H9 (cell line): ENCODE data around the gene AIPL1. TPM values are rescaled to one million over a fixed set of nuclear protein-coding genes. Genes with fewer than 3 reads are reported as not detected.

Source experiments
- DNase-seq: peaks from one replicate; pipeline ENCODE4 v3.0.0-alpha.2; 2017
- H2AFZ ChIP-seq: one replicate; pipeline ENCODE4 v1.6.1; 2013; ENCODE audit warnings: mild to moderate bottlenecking, low read length, control low read depth, moderate library complexity
- H2AK5ac ChIP-seq: 2 replicates; pipeline ENCODE4 v1.6.1; 2013; ENCODE audit warnings: low read length, control low read depth, mixed read lengths; ENCODE audit not compliant: insufficient read length
- H2BK120ac ChIP-seq: one replicate; pipeline ENCODE4 v1.6.1; 2013; ENCODE audit warnings: low read depth, mild to moderate bottlenecking, low read length, control low read depth, inconsistent platforms; ENCODE audit not compliant: poor library complexity, severe bottlenecking
- H2BK12ac ChIP-seq: 2 replicates; pipeline ENCODE4 v1.6.1; 2013; ENCODE audit warnings: low read length, control low read depth, mixed read lengths, low read depth; ENCODE audit not compliant: insufficient read length
- H2BK15ac ChIP-seq: 2 replicates; pipeline ENCODE4 v1.6.1; 2013; ENCODE audit warnings: low read depth, low read length, control low read depth
- H2BK20ac ChIP-seq: one replicate; pipeline ENCODE4 v1.6.1; 2013; ENCODE audit warnings: low read depth, mild to moderate bottlenecking, low read length, control low read depth, inconsistent platforms; ENCODE audit not compliant: poor library complexity, severe bottlenecking
- H2BK5ac ChIP-seq: 2 replicates; pipeline ENCODE4 v1.6.1; 2013; ENCODE audit warnings: low read length, control low read depth, mixed read lengths; ENCODE audit not compliant: insufficient read length
- H3K14ac ChIP-seq: 2 replicates; pipeline ENCODE4 v1.6.1; 2013; ENCODE audit warnings: low read length, control low read depth; ENCODE audit not compliant: insufficient read depth
- H3K18ac ChIP-seq: 2 replicates; pipeline ENCODE4 v1.6.1; 2013; ENCODE audit warnings: low read depth, mild to moderate bottlenecking, mixed read lengths, low read length, control low read depth; ENCODE audit not compliant: insufficient read length
- H3K23ac ChIP-seq: 2 replicates; pipeline ENCODE4 v1.6.1; 2013; ENCODE audit warnings: low read length, control low read depth, mixed read lengths, low read depth; ENCODE audit not compliant: insufficient read length
- H3K23me2 ChIP-seq: 2 replicates; pipeline ENCODE4 v1.6.1; 2013; ENCODE audit warnings: low read depth, mild to moderate bottlenecking, mixed read lengths, low read length, control low read depth; ENCODE audit not compliant: insufficient read length, poor library complexity, severe bottlenecking
- H3K27ac ChIP-seq: 2 replicates; pipeline ENCODE4 v1.5.1; 2013; ENCODE audit warnings: low read length, control low read depth, mixed read lengths, low read depth; ENCODE audit not compliant: insufficient read length
- H3K27me3 ChIP-seq: 2 replicates; pipeline ENCODE4 v1.6.1; 2013; ENCODE audit warnings: low read length, control low read depth, inconsistent platforms; ENCODE audit not compliant: insufficient read depth
- H3K4ac ChIP-seq: 2 replicates; pipeline ENCODE4 v1.6.1; 2013; ENCODE audit warnings: low read depth, mild to moderate bottlenecking, control low read depth, inconsistent platforms, low read length, moderate library complexity
- H3K4me1 ChIP-seq: 2 replicates; pipeline ENCODE4 v1.6.1; 2013; ENCODE audit warnings: low read length, control low read depth, inconsistent platforms; ENCODE audit not compliant: insufficient read depth
- H3K4me2 ChIP-seq: 2 replicates; pipeline ENCODE4 v1.6.1; 2013; ENCODE audit warnings: low read length, control low read depth, mixed read lengths; ENCODE audit not compliant: insufficient read length, insufficient read depth
- H3K56ac ChIP-seq: 2 replicates; pipeline ENCODE4 v1.6.1; 2013; ENCODE audit warnings: low read depth, mild to moderate bottlenecking, mixed read lengths, low read length, control low read depth; ENCODE audit not compliant: insufficient read length
- H3K79me1 ChIP-seq: 2 replicates; pipeline ENCODE4 v1.6.1; 2013; ENCODE audit warnings: low read depth, mild to moderate bottlenecking, moderate library complexity, low read length, control low read depth, inconsistent platforms; ENCODE audit not compliant: insufficient read depth, poor library complexity, severe bottlenecking
- H3K79me2 ChIP-seq: 2 replicates; pipeline ENCODE4 v1.6.1; 2013; ENCODE audit warnings: low read length, control low read depth, inconsistent platforms; ENCODE audit not compliant: insufficient read depth
- H3K9ac ChIP-seq: 2 replicates; pipeline ENCODE4 v1.6.1; 2013; ENCODE audit warnings: low read length, control low read depth, mixed read lengths; ENCODE audit not compliant: insufficient read length; ENCODE audit errors: extremely low read depth
- H3K9me3 ChIP-seq: one replicate; pipeline ENCODE4 v1.6.1; 2013; ENCODE audit warnings: low read depth, low read length, inconsistent platforms; ENCODE audit not compliant: control insufficient read depth
- H3T11ph ChIP-seq: one replicate; pipeline ENCODE4 v1.6.1; 2013; ENCODE audit warnings: mild to moderate bottlenecking, low read length, control low read depth, inconsistent platforms
- H4K20me1 ChIP-seq: one replicate; pipeline ENCODE4 v1.6.1; 2013; ENCODE audit not compliant: control insufficient read depth, insufficient read length, insufficient read depth
- H4K5ac ChIP-seq: 2 replicates; pipeline ENCODE4 v1.6.1; 2013; ENCODE audit warnings: low read depth, mild to moderate bottlenecking, mixed read lengths, low read length, control low read depth; ENCODE audit not compliant: insufficient read length
- H4K8ac ChIP-seq: replicated peaks from 2 replicates; pipeline ENCODE4 v1.6.1; 2013; ENCODE audit warnings: low read length, control low read depth, mixed read lengths, low read depth; ENCODE audit not compliant: insufficient read length
- H4K91ac ChIP-seq: 2 replicates; pipeline ENCODE4 v1.6.1; 2013; ENCODE audit warnings: low read depth, mild to moderate bottlenecking, moderate library complexity, mixed read lengths, low read length, control low read depth; ENCODE audit not compliant: insufficient read length
- H3K27ac Mint-ChIP-seq, 3 experiments: 2 replicates in 2 of 3; 3 replicates in 1 of 3; pipeline ENCODE4 v1.8.0; 2020 to 2021; ENCODE audit warnings: mixed read lengths in 3 of 3, mild to moderate bottlenecking in 1 of 3, moderate library complexity in 1 of 3
- H3K27me3 Mint-ChIP-seq: 2 replicates; pipeline ENCODE4 v1.8.0; 2021; ENCODE audit warnings: low read depth, mild to moderate bottlenecking, moderate library complexity, mixed read lengths
- H3K36me3 Mint-ChIP-seq, 3 experiments: 2 replicates in 2 of 3; 3 replicates in 1 of 3; pipeline ENCODE4 v1.8.0; 2020 to 2021; ENCODE audit warnings: low read depth in 3 of 3, mixed read lengths in 3 of 3; ENCODE audit not compliant: insufficient read depth in 1 of 3
- H3K4me1 Mint-ChIP-seq, 2 experiments: 2 replicates each; pipeline ENCODE4 v1.8.0; 2020; ENCODE audit warnings: mixed read lengths in 2 of 2
- H3K4me3 Mint-ChIP-seq, 2 experiments: 2 replicates in 1 of 2; 3 replicates in 1 of 2; pipeline ENCODE4 v1.8.0; 2020 to 2021; ENCODE audit warnings: mild to moderate bottlenecking in 2 of 2, mixed read lengths in 2 of 2, moderate library complexity in 1 of 2
- H3K9me3 Mint-ChIP-seq, 2 experiments: 2 replicates in 1 of 2; 3 replicates in 1 of 2; pipeline ENCODE4 v1.8.0; 2020; ENCODE audit warnings: mild to moderate bottlenecking in 2 of 2, mixed read lengths in 2 of 2, moderate library complexity in 1 of 2
- WGBS: extraction: QIAGEN DNeasy Blood & Tissue Kit; methylation state at CpG from one replicate; pipeline ENCODE4 v1.1.7; 2013; ENCODE audit warnings: missing lambda C conversion rate, low lambda C conversion rate, mixed read lengths; ENCODE audit not compliant: insufficient read length; ENCODE audit errors: extremely low coverage; 5-methylcytosine and 5-hydroxymethylcytosine counted together
- total RNA-seq: library from RNA; stranded (reverse); gene quantifications from 2 replicates; pipeline ENCODE4 v1.2.1, GENCODE V29; 2021
- TF ChIP-seq, protein P1 (sequence below): fragments of 200-600 bp; sonication (generic); conservative IDR thresholded peaks from 3 replicates; pipeline ENCODE4 v1.8.0; 2021; ENCODE audit warnings: antibody characterized with exemption, mild to moderate bottlenecking

AIPL1 gene
- total RNA-seq, 1 experiment from 2014 or later = 0.57 TPM

DNA sequence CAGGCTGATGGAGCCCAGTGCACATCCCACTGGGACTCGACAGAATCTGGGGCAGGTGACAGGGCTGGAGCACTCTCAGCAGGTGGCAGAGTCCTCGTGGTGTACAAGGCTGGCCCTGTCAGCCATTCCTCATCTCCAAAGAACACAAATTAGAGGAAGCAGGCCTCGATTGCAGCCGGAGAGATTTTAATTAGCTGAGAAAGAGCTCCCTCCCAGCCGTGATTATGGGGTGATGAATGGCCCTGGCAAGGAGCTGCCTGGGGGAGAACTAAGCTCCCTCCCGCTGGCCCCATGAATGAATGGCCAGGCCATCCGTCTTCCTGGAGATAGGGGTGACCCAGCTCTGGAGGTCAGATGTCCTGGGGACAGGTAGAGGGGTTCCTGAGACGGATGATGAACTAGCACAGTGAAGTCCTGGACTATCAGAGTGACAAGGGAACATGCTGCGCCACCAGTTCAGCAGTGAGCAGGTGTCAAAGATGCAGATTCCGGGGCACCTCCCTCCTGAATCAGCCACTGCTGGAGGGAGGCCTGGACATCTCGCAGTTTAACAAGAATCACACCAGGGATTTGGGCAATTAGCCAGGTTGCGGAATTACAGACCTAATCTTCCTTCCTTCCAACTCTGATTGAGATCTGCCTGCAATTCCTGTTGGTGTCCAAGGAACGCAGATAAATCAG is 44.8 kb upstream of the AIPL1 start:
- no peak overlapping the region for H3K4me2 ChIP-seq

More for the DNA sequence above, 44.8 kb upstream of the AIPL1 start:
- H3K4ac ChIP-seq = no peak overlapping the region
- H3K56ac ChIP-seq = no peak overlapping the region
- H3T11ph ChIP-seq = no peak overlapping the region
- no peaks in the 10 kb centered on the region for H3K9me3 ChIP-seq
- no peak overlapping the region for H4K5ac ChIP-seq
- H3K18ac ChIP-seq = no peak overlapping the region
- no peak overlapping the region for H3K27ac ChIP-seq
- no peaks in the 10 kb centered on the region for H3K79me1 ChIP-seq
- no peak overlapping the region for H3K27ac Mint-ChIP-seq
- H2BK15ac ChIP-seq = no peak overlapping the region
- TF ChIP-seq, protein P1, sequence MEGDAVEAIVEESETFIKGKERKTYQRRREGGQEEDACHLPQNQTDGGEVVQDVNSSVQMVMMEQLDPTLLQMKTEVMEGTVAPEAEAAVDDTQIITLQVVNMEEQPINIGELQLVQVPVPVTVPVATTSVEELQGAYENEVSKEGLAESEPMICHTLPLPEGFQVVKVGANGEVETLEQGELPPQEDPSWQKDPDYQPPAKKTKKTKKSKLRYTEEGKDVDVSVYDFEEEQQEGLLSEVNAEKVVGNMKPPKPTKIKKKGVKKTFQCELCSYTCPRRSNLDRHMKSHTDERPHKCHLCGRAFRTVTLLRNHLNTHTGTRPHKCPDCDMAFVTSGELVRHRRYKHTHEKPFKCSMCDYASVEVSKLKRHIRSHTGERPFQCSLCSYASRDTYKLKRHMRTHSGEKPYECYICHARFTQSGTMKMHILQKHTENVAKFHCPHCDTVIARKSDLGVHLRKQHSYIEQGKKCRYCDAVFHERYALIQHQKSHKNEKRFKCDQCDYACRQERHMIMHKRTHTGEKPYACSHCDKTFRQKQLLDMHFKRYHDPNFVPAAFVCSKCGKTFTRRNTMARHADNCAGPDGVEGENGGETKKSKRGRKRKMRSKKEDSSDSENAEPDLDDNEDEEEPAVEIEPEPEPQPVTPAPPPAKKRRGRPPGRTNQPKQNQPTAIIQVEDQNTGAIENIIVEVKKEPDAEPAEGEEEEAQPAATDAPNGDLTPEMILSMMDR = no peak
- no peak overlapping the region for H3K4me3 Mint-ChIP-seq
- H2BK20ac ChIP-seq = no peak overlapping the region
- no peak overlapping the region for H2BK12ac ChIP-seq
- peaks cover 20 to 26% of the 10 kb centered on the region in 2 experiments for H3K4me1 Mint-ChIP-seq
- no peaks in the 10 kb centered on the region for H3K9me3 Mint-ChIP-seq
- no peak overlapping the region for H2AFZ ChIP-seq
- no peak overlapping the region for H4K8ac ChIP-seq
- H2BK5ac ChIP-seq = no peak overlapping the region
- H3K27me3 Mint-ChIP-seq = no peaks in the 10 kb centered on the region; the same call in none of the 2 replicates
- H3K9ac ChIP-seq = no peak overlapping the region
- H3K23ac ChIP-seq = no peak overlapping the region
- H3K4me1 ChIP-seq = no peaks in the 10 kb centered on the region
- no peak for DNase-seq
- H3K27me3 ChIP-seq = no peaks in the 10 kb centered on the region
- no peaks in the 10 kb centered on the region for H4K20me1 ChIP-seq
- no peak overlapping the region for H2AK5ac ChIP-seq
- H2BK120ac ChIP-seq = no peak overlapping the region
- no CpG with 5 or more reads among the region's 13 CpGs for WGBS
- no peaks in the 10 kb centered on the region for H3K23me2 ChIP-seq
- no peaks in the 10 kb centered on the region for H3K79me2 ChIP-seq
- H3K36me3 Mint-ChIP-seq = no peaks in the 10 kb centered on the region
- H3K14ac ChIP-seq = no peak overlapping the region
- no peak overlapping the region for H4K91ac ChIP-seq
